Activated CD4-positive, alpha-beta T cell treated with anti-CD3 and anti-CD28 coated beads, Interleukin-2, Interleukin-4, amounts not matched to agents 100 ng/mL and 50 ng/mL, durations not matched to agents 16 hours and 8 hours (primary cell): ENCODE results near the gene PEX19.

ENCODE experiments used
- DNase-seq: peaks from one replicate; pipeline ENCODE4 v3.0.0-alpha.2; 2020; ENCODE audit warnings: low spot score

Gene PEX19

GRCh38 chr1:160237558-160237957 lies 47.4 kb downstream of the PEX19 start:
- no peak for DNase-seq

- DNase-seq = no peak
Observed at GRCh38 chr1:160236806-160237205, 48.1 kb downstream of the PEX19 start.

- DNase-seq = no peak
Observed at GRCh38 chr1:160232911-160233310, 52.0 kb downstream of the PEX19 start.

GRCh38 chr1:160228431-160228830 lies 56.5 kb downstream of the PEX19 start:
- DNase-seq = no peak

GRCh38 chr1:160227561-160227960 lies 57.4 kb downstream of the PEX19 start:
- no peak for DNase-seq

- no peak for DNase-seq
Observed at GRCh38 chr1:160227034-160227433, 57.9 kb downstream of the PEX19 start.
